GM12878 (cell line): Measurements from ENCODE around the gene HBZ. TPM values are rescaled to one million over a fixed set of nuclear protein-coding genes. Genes with fewer than 3 reads are reported as not detected.

Experiments
- ASH2L ChIP-seq: fragments of 300-600, 200-600 bp; sonication (generic); IDR thresholded peaks from 2 replicates; pipeline ENCODE4 v1.6.1; 2017; ENCODE audit warnings: low read depth, mild to moderate bottlenecking, borderline replicate concordance
- ATF2 ChIP-seq: IDR thresholded peaks from 2 replicates; pipeline ENCODE4 v1.6.1; 2012; ENCODE audit warnings: low read length, inconsistent platforms
- EP300 ChIP-seq, 2 experiments: fragments of 150-350 bp in 1 of 2; IDR thresholded peaks; 2 replicates each; pipeline ENCODE4 v1.6.1; 2011 to 2012; ENCODE audit warnings: low read depth in 2 of 2, low read length in 2 of 2, borderline replicate concordance in 1 of 2, improper control_type of control experiment in 1 of 2, inconsistent platforms in 1 of 2; ENCODE audit not compliant: control insufficient read depth in 1 of 2
- LARP7 ChIP-seq: fragments of 450-650 bp; IDR thresholded peaks from 2 replicates; pipeline ENCODE4 v1.6.1; 2017; ENCODE audit warnings: mild to moderate bottlenecking
- RELA ChIP-seq: fragments of 450-650 bp; IDR thresholded peaks from 2 replicates; pipeline ENCODE4 v1.8.0; 2014; ENCODE audit warnings: borderline replicate concordance; ENCODE audit not compliant: partially characterized antibody
- SMARCA5 ChIP-seq: fragments of 450-650 bp; IDR thresholded peaks from 2 replicates; pipeline ENCODE4 v1.6.1; 2017; ENCODE audit warnings: mild to moderate bottlenecking
- TBL1XR1 ChIP-seq: IDR thresholded peaks from 2 replicates; pipeline ENCODE4 v1.6.1; 2012; ENCODE audit warnings: low read depth, low read length, improper control_type of control experiment
- USF2 ChIP-seq: IDR thresholded peaks from 2 replicates; pipeline ENCODE4 v1.6.1; 2011; ENCODE audit warnings: low read depth, low read length, improper control_type of control experiment, borderline replicate concordance
- ZNF384 ChIP-seq: IDR thresholded peaks from 2 replicates; pipeline ENCODE4 v1.6.1; 2012; ENCODE audit warnings: low read depth, mild to moderate bottlenecking, low read length, improper control_type of control experiment, borderline replicate concordance
- polyA plus RNA-seq, 11 experiments: library from polyadenylated mRNA; depleted of rRNA in 4 of 11; unstranded in 6 of 11; stranded (reverse) in 5 of 11; fragments of >200 nt; fragmentation: Nextera tagmentation in 4 of 11; fragmentation: Illumina TruSeq in 1 of 11; extraction: Ambion mirVana in 4 of 11; extraction: Trizol in 1 of 11; gene quantifications; 1 replicate in 1 of 11; 2 replicates in 10 of 11; pipeline versions ENCODE4 v1.2.1 to v1.2.3, GENCODE V29; 2011 to 2016; ENCODE audit warnings: inconsistent platforms in 2 of 11, missing spikeins in 2 of 11, low read depth in 1 of 11
- total RNA-seq, 4 experiments: library from RNA; depleted of rRNA in 3 of 4; stranded (reverse); fragments of >200 nt in 3 of 4; fragmentation: Illumina TruSeq in 1 of 4; extraction: Trizol in 1 of 4; gene quantifications; 2 replicates each; pipeline versions ENCODE4 v1.2.1 to v1.2.3, GENCODE V29; 2013 to 2021
- TF ChIP-seq, protein P1 (sequence below): fragments of 450-650 bp; formaldehyde crosslinking; IDR thresholded peaks from 2 replicates; pipeline ENCODE4 v1.4.0; 2022; ENCODE audit warnings: mild to moderate bottlenecking, moderate library complexity

HBZ gene
- total and polyA plus RNA-seq, 10 of the 15 experiments (the other 5 are each of a cell fraction or from before 2014, with no cell fraction given): 0.49 TPM; not detected in 9

GRCh38 chr16:144797-145252 is 7.6 kb upstream of the HBZ start (continued):
- TF ChIP-seq, protein P1, sequence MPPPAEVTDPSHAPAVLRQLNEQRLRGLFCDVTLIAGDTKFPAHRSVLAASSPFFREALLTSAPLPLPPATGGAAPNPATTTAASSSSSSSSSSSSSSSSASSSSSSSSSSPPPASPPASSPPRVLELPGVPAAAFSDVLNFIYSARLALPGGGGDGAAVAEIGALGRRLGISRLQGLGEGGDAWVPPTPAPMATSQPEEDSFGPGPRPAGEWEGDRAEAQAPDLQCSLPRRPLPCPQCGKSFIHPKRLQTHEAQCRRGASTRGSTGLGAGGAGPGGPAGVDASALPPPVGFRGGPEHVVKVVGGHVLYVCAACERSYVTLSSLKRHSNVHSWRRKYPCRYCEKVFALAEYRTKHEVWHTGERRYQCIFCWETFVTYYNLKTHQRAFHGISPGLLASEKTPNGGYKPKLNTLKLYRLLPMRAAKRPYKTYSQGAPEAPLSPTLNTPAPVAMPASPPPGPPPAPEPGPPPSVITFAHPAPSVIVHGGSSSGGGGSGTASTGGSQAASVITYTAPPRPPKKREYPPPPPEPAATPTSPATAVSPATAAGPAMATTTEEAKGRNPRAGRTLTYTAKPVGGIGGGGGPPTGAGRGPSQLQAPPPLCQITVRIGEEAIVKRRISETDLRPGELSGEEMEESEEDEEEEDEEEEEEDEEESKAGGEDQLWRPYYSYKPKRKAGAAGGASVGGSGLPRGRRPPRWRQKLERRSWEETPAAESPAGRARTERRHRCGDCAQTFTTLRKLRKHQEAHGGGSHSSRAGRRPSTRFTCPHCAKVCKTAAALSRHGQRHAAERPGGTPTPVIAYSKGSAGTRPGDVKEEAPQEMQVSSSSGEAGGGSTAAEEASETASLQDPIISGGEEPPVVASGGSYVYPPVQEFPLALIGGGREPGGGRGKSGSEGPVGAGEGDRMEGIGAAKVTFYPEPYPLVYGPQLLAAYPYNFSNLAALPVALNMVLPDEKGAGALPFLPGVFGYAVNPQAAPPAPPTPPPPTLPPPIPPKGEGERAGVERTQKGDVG (CRISPR knock-in tag): no peak
- no peak for TF ChIP-seq EP300 (IDR thresholded peaks at IDR 0.05; ENCODE audit: borderline replicate concordance in 1 of 2, control insufficient read depth in 1 of 2, low read depth in 2 of 2, low read length in 2 of 2)
- TF ChIP-seq ATF2: no peak
- TF ChIP-seq USF2: no peak
- no peak for TF ChIP-seq RELA
- no peak for TF ChIP-seq ASH2L
- TF ChIP-seq SMARCA5: no peak
- no peak for TF ChIP-seq LARP7
- TF ChIP-seq TBL1XR1: no peak
- TF ChIP-seq ZNF384: no peak
